Sciatic nerve (tissue), 2 donors: Measurements from ENCODE around the gene WNT6. TPM values are rescaled to one million over a fixed set of nuclear protein-coding genes. Genes with fewer than 3 reads are reported as not detected.

Experiments used
- ATAC-seq: fragments of 200-7000 bp; cut with Tn5 transposase; one replicate; pipeline ENCODE4 v1.9.1; 2020; ENCODE audit warnings: mild to moderate bottlenecking, moderate library complexity
- DNase-seq: peaks from one replicate; pipeline ENCODE4 v3.0.0-alpha.2; 2020; ENCODE audit warnings: low spot score
- intact Hi-C: fragments of 100-400 bp; cut with DNase I; formaldehyde crosslinking; loops from one replicate; pipeline ENCODE4 v1.14.2; 2022
- total RNA-seq: library from RNA; stranded (reverse); fragmentation: NEBNext Ultra II Directional; extraction: Animal tissue kit (Norgen Biotek cat#: 25700); gene quantifications from one replicate; pipeline ENCODE4 v1.2.1, GENCODE V29; 2021
- donor health status: DM: no; HTN: no; CAD: no.
- donor health status: DM: no; HTN: no; CAD: no.

The WNT6 gene
- total RNA-seq, 1 donor from 2014 or later = 23.3 TPM

GRCh38 chr2:218855305-218856166 is 4.1 kb upstream of the WNT6 start:
- intact Hi-C loops = no loop called here
- no peak for ATAC-seq
- DNase-seq = peak; percentile 51

GRCh38 chr2:218856167-218856895 is 3.3 kb upstream of the WNT6 start:
- intact Hi-C loops = no loop called here
- DNase-seq (peak; percentile 42), ATAC-seq (no peak)

- intact Hi-C loops = no loop called here
- ATAC-seq (no peak), DNase-seq (no peak)
These were observed 2.7 kb upstream of the WNT6 start for GRCh38 chr2:218856896-218857243.

- DNase-seq (peak; percentile 58), ATAC-seq (no peak)
- intact Hi-C loops = no loop called here
These were observed 2.1 kb upstream of the WNT6 start for GRCh38 chr2:218857371-218858137.

- intact Hi-C loops = no loop called here
- ATAC-seq = no peak
- DNase-seq = peak; percentile 41
These were observed 1.5 kb upstream of the WNT6 start for GRCh38 chr2:218858138-218858445.

GRCh38 chr2:218858671-218859555 is 692 bp upstream of the WNT6 start:
- DNase-seq (peak; percentile 59), ATAC-seq (no peak)
- intact Hi-C loops = no loop called here

GRCh38 chr2:218859988-218860831 is 605 bp downstream of the WNT6 start:
- ATAC-seq (peak; percentile 5), DNase-seq (peak; percentile 53)
- intact Hi-C loops = no loop called here

GRCh38 chr2:218860950-218861381 is 1.4 kb downstream of the WNT6 start:
- peak; percentile 82 for ATAC-seq
- intact Hi-C loops = no loop called here
- DNase-seq = peak; percentile 83

GRCh38 chr2:218861645-218862318 is 2.2 kb downstream of the WNT6 start:
- intact Hi-C loops = no loop called here
- ATAC-seq = no peak
- peak; percentile 43 for DNase-seq

- ATAC-seq (no peak), DNase-seq (peak; percentile 38)
- intact Hi-C loops = no loop called here
These were observed 3.5 kb downstream of the WNT6 start for GRCh38 chr2:218863021-218863520.

- ATAC-seq (no peak), DNase-seq (no peak)
- intact Hi-C loops = no loop called here
These were observed 5.8 kb downstream of the WNT6 start for GRCh38 chr2:218865396-218865795.

- DNase-seq = no peak
- intact Hi-C loops = no loop called here
- ATAC-seq = no peak
These were observed 6.4 kb downstream of the WNT6 start for GRCh38 chr2:218865999-218866398.

GRCh38 chr2:218867900-218868299 is 8.3 kb downstream of the WNT6 start:
- ATAC-seq = peak; percentile 35
- intact Hi-C loops = no loop called here
- DNase-seq = no peak

GRCh38 chr2:218869064-218869463 is 9.5 kb downstream of the WNT6 start:
- no peak for ATAC-seq
- intact Hi-C loops = no loop called here
- no peak for DNase-seq

GRCh38 chr2:218870984-218871344 is 11.4 kb downstream of the WNT6 start:
- DNase-seq (no peak), ATAC-seq (no peak)
- intact Hi-C loops = loop anchor here (5.0 kb wide), 1 partner anchor 216 kb away; no protein-coding TSS in a partner anchor

- intact Hi-C loops = loop anchor here (5.0 kb wide), 1 partner anchor 216 kb away; no protein-coding TSS in a partner anchor
- no peak for DNase-seq
- ATAC-seq = no peak
These were observed 12.0 kb downstream of the WNT6 start for GRCh38 chr2:218871345-218872302.
